ENCODE results near the gene MSRB2. TPM values are rescaled to one million over a fixed set of nuclear protein-coding genes. Genes with fewer than 3 reads are reported as not detected.
"Not testable (repeated sequence)": the region's sequence is repeated elsewhere in the genome, so short reads cannot be mapped to it uniquely, and the experiment has no call there.

MSRB2 gene
- total and polyA plus RNA-seq, 9 donors, result 16.5 to 37.1 (median 33.1) TPM

GRCh38 chr10:23067939-23068775, 27.2 kb upstream of the MSRB2 start:
- H3K4me3 ChIP-seq, result no peak overlapping the region
- H3K36me3 ChIP-seq, result no peaks in the 10 kb centered on the region
- WGBS, 3 donors, result 61 to 62% (median 61%) methylated on average over 16 of the region's 16 CpGs
- peak in 4 of 5 donors; percentile 36 to 68 (median 50) for DNase-seq
- no peak overlapping the region for H3K27ac ChIP-seq
- intact Hi-C loops (cut with DNase I), result no loop called here
- no peak for TF ChIP-seq POLR2A (IDR thresholded peaks at IDR 0.05)
- no peak for TF ChIP-seq CTCF (IDR thresholded peaks at IDR 0.05)
- no peak for TF ChIP-seq EP300 (IDR thresholded peaks at IDR 0.05)
- no peaks in the 10 kb centered on the region for H3K27me3 ChIP-seq
- H3K9me3 ChIP-seq, result no peaks in the 10 kb centered on the region
- H3K4me1 ChIP-seq (ENCODE audit: insufficient read depth), result peaks cover under 1% of the 10 kb centered on the region

- DNase-seq, result no peak
- no peaks in the 10 kb centered on the region for H3K9me3 ChIP-seq
- no peak overlapping the region for H3K4me3 ChIP-seq
- intact Hi-C loops (cut with DNase I), result no loop called here
- no peaks in the 10 kb centered on the region for H3K36me3 ChIP-seq
- no peak overlapping the region for H3K27ac ChIP-seq
- 69 to 75% (median 73%) methylated on average over 10 of the region's 10 CpGs for WGBS, 3 donors
- H3K27me3 ChIP-seq, result no peaks in the 10 kb centered on the region
- no peaks in the 10 kb centered on the region for H3K4me1 ChIP-seq (ENCODE audit: insufficient read depth)
- TF ChIP-seq POLR2A (IDR thresholded peaks at IDR 0.05) (no peak), CTCF (IDR thresholded peaks at IDR 0.05) (no peak), EP300 (IDR thresholded peaks at IDR 0.05) (no peak)
These were observed 26.2 kb upstream of the MSRB2 start for GRCh38 chr10:23069019-23069815.

GRCh38 chr10:23070092-23070912, 25.1 kb upstream of the MSRB2 start:
- intact Hi-C loops (cut with DNase I); H3K4me3 ChIP-seq; DNase-seq; H3K9me3 ChIP-seq; H3K4me1 ChIP-seq (ENCODE audit: insufficient read depth); H3K27ac ChIP-seq; H3K36me3 ChIP-seq; H3K27me3 ChIP-seq: not testable (repeated sequence)
- WGBS, 3 donors, result 87 to 90% (median 87%) methylated on average over 12 of the region's 12 CpGs

- H3K4me1 ChIP-seq (ENCODE audit: insufficient read depth), result no peaks in the 10 kb centered on the region
- no peaks in the 10 kb centered on the region for H3K36me3 ChIP-seq
- no peaks in the 10 kb centered on the region for H3K9me3 ChIP-seq
- intact Hi-C loops (cut with DNase I), result no loop called here
- WGBS, 3 donors, result 89 to 95% (median 95%) methylated on average over 3 of the region's 3 CpGs
- H3K27me3 ChIP-seq, result no peaks in the 10 kb centered on the region
- DNase-seq, result no peak
- TF ChIP-seq POLR2A (IDR thresholded peaks at IDR 0.05) (no peak), EP300 (IDR thresholded peaks at IDR 0.05) (no peak), CTCF (IDR thresholded peaks at IDR 0.05) (no peak)
- no peak overlapping the region for H3K27ac ChIP-seq
- H3K4me3 ChIP-seq, result no peak overlapping the region
These were observed 24.5 kb upstream of the MSRB2 start for GRCh38 chr10:23070913-23071218.

GRCh38 chr10:23072593-23072992, 22.8 kb upstream of the MSRB2 start:
- DNase-seq; H3K9me3 ChIP-seq; H3K27ac ChIP-seq; H3K4me1 ChIP-seq (ENCODE audit: insufficient read depth); H3K27me3 ChIP-seq; H3K4me3 ChIP-seq; H3K36me3 ChIP-seq; intact Hi-C loops (cut with DNase I): not testable (repeated sequence)
- 50 to 57% (median 51%) methylated on average over 3 of the region's 3 CpGs for WGBS, 3 donors

Data from ovary (tissue), 9 donors.